GM12872 (cell line): ENCODE results near the gene CFP.

Experiments used
- CTCF ChIP-seq: IDR thresholded peaks from 3 replicates; pipeline ENCODE4 v1.5.1; 2011; ENCODE audit warnings: low read depth, mild to moderate bottlenecking, low read length, moderate library complexity; ENCODE audit not compliant: insufficient read depth

The CFP gene

GRCh38 chrX:47574547-47575301 lies 55.0 kb downstream of the CFP start:
- no peak for TF ChIP-seq CTCF

- TF ChIP-seq CTCF = no peak
These were observed 55.6 kb downstream of the CFP start for GRCh38 chrX:47574076-47574546.

- TF ChIP-seq CTCF = no peak
These were observed 56.2 kb downstream of the CFP start for GRCh38 chrX:47573341-47574075.
